ENCODE data around the gene TNFRSF1A. TPM values are rescaled to one million over a fixed set of nuclear protein-coding genes. Genes with fewer than 3 reads are reported as not detected.

The TNFRSF1A gene
- total RNA-seq, 6 donors from 2014 or later, result 140 to 425 (median 202) TPM

- H3K27me3 ChIP-seq, result no peaks in the 10 kb centered on the region
- H3K27ac ChIP-seq, result peak overlapping the region; percentile 68 to 93 (median 90)
- no peaks in the 10 kb centered on the region for H3K9me3 ChIP-seq
- no peak for DNase-seq
- WGBS, 2 donors, result 69 to 81% methylated on average over 3 to 8 of the region's 8 CpGs
- peaks cover 31 to 39% (median 35%) of the 10 kb centered on the region in 4 donors for H3K4me1 ChIP-seq
- peak in 1 of 2 donors; percentile 32 for ATAC-seq (ENCODE audit: low FRiP score in 2 of 2)
- no peak overlapping the region for H3K4me3 ChIP-seq
- no peaks in the 10 kb centered on the region for H3K36me3 ChIP-seq
- TF ChIP-seq POLR2AphosphoS5 (IDR thresholded peaks at IDR 0.05), result no peak
- no peak for TF ChIP-seq EP300 (IDR thresholded peaks at IDR 0.05)
- TF ChIP-seq POLR2A (IDR thresholded peaks at IDR 0.05), result no peak
Measured at GRCh38 chr12:6279631-6280030, 62.2 kb downstream of the TNFRSF1A start.

- no peak for TF ChIP-seq POLR2A (IDR thresholded peaks at IDR 0.05)
- no peak for TF ChIP-seq EP300 (IDR thresholded peaks at IDR 0.05)
- no peak for TF ChIP-seq POLR2AphosphoS5 (IDR thresholded peaks at IDR 0.05)
- no peak for TF ChIP-seq CTCF (IDR thresholded peaks at IDR 0.05)
- ATAC-seq (ENCODE audit: low FRiP score in 2 of 2) (no peak), DNase-seq (no peak)
- Histone ChIP-seq H3K4me3 (peak overlapping the region in 1 of 4 donors; percentile 53), H3K9me3 (no peaks in the 10 kb centered on the region), H3K4me1 (peaks cover 34 to 43% (median 39%) of the 10 kb centered on the region in 4 donors), H3K36me3 (no peaks in the 10 kb centered on the region), H3K27me3 (no peaks in the 10 kb centered on the region), H3K27ac (peak overlapping the region; percentile 68 to 93 (median 90))
- 80 to 91% methylated on average over 6 to 12 of the region's 12 CpGs for WGBS, 2 donors
Measured at GRCh38 chr12:6279256-6279628, 62.6 kb downstream of the TNFRSF1A start.

Small RNA genes within 50 kb of the gene (small RNA-seq; reads per million reads assigned to genes)
- gene RN7SL391P, result 0 to 0.20 (median 0) reads per million in 4 donors

Other genes starting within 250 kb of the TNFRSF1A start
- gene VWF, start 217.4 kb downstream of the TNFRSF1A start, total RNA-seq, result 100 to 1,000 TPM; 292 to 543 (median 360) TPM
- gene CD9, start 141.7 kb downstream of the TNFRSF1A start, total RNA-seq, result 100 to 1,000 TPM in 5 of 6 donors, 10 to 100 TPM in 1; 96.4 to 716 (median 484) TPM
- gene PLEKHG6, start 31.4 kb downstream of the TNFRSF1A start, total RNA-seq, result 1 to 10 TPM in 5 of 6 donors, not detected in 1; 1.1 to 4.8 (median 2.1) TPM
- gene SCNN1A, start 33.5 kb upstream of the TNFRSF1A start, total RNA-seq, result 100 to 1,000 TPM; 153 to 594 (median 346) TPM
- 100 to 1,000 TPM in 5 of 6 donors, 10 to 100 TPM in 1; 84.9 to 207 (median 150) TPM for gene LTBR, start 42.1 kb upstream of the TNFRSF1A start, total RNA-seq
- 1 to 10 TPM in 5 of 6 donors, not detected in 1; 1.0 to 8.8 (median 3.3) TPM for gene CD27, start 102.9 kb upstream of the TNFRSF1A start, total RNA-seq
- gene TAPBPL, start 110.0 kb upstream of the TNFRSF1A start, total RNA-seq, result 10 to 100 TPM; 32.6 to 71.5 (median 46.9) TPM
- 10 to 100 TPM in 2 of 6 donors, 1 to 10 TPM in 4; 4.6 to 25.1 (median 7.1) TPM for gene VAMP1, start 128.6 kb upstream of the TNFRSF1A start, total RNA-seq
- 100 to 1,000 TPM in 2 of 6 donors, 10 to 100 TPM in 4; 40.1 to 125 (median 67.2) TPM for gene MRPL51, start 151.2 kb upstream of the TNFRSF1A start, total RNA-seq
- 10 to 100 TPM; 15.4 to 43.0 (median 25.5) TPM for gene NCAPD2, start 152.0 kb upstream of the TNFRSF1A start, total RNA-seq
- 1,000 to 10,000 TPM in 3 of 6 donors, 100 to 1,000 TPM in 3; 442 to 1,402 (median 931) TPM for gene GAPDH, start 192.4 kb upstream of the TNFRSF1A start, total RNA-seq
- gene IFFO1, start 214.0 kb upstream of the TNFRSF1A start, total RNA-seq, result 100 to 1,000 TPM in 1 of 6 donors, 10 to 100 TPM in 5; 13.3 to 108 (median 32.0) TPM
- gene NOP2, start 226.2 kb upstream of the TNFRSF1A start, total RNA-seq, result 10 to 100 TPM; 19.4 to 49.2 (median 36.6) TPM

All from upper lobe of left lung (tissue), 6 donors.